Loucy (cell line): Measurements from ENCODE around the gene SCN5A.
A peak's percentile ranks its signal among the peaks of the same experiment; 100 is the strongest.

Experiments used
- H2AFZ ChIP-seq: fragments of 200-600 bp; sonication (generic); 2 replicates; pipeline ENCODE4 v1.6.0; 2016; ENCODE audit warnings: antibody characterized with exemption, mild to moderate bottlenecking, low read length, moderate library complexity
- H3F3A ChIP-seq: fragments of 200-600 bp; 2 replicates; pipeline ENCODE4 v1.6.0; 2016; ENCODE audit warnings: antibody characterized with exemption, low read depth, mild to moderate bottlenecking
- H3K27me3 ChIP-seq: fragments of 200-600 bp; sonication (generic); 2 replicates; pipeline ENCODE4 v1.6.1; 2014; ENCODE audit warnings: low read length, mild to moderate bottlenecking; ENCODE audit not compliant: insufficient read depth, poor library complexity, severe bottlenecking
- H3K36me3 ChIP-seq: fragments of 200-600 bp; sonication (generic); 2 replicates; pipeline ENCODE4 v1.6.1; 2016; ENCODE audit warnings: low read length; ENCODE audit not compliant: insufficient read depth
- H3K4me1 ChIP-seq: fragments of 200-600 bp; sonication (generic); 2 replicates; pipeline ENCODE4 v1.5.1; 2014; ENCODE audit warnings: low read length, mild to moderate bottlenecking; ENCODE audit not compliant: insufficient read depth, poor library complexity, severe bottlenecking
- H3K4me2 ChIP-seq: fragments of 200-600 bp; sonication (generic); 2 replicates; pipeline ENCODE4 v1.6.0; 2014; ENCODE audit warnings: antibody characterized with exemption, low read length, low read depth, mild to moderate bottlenecking; ENCODE audit not compliant: poor library complexity, severe bottlenecking
- H3K4me3 ChIP-seq: fragments of 200-600 bp; sonication (generic); 2 replicates; pipeline ENCODE4 v1.5.1; 2014; ENCODE audit warnings: low read length, mild to moderate bottlenecking, mixed read lengths; ENCODE audit not compliant: poor library complexity, severe bottlenecking
- H3K79me2 ChIP-seq: fragments of 200-600 bp; sonication (generic); 2 replicates; pipeline ENCODE4 v1.6.1; 2014; ENCODE audit warnings: low read length; ENCODE audit not compliant: insufficient read depth
- H3K9ac ChIP-seq: fragments of 200-600 bp; sonication (generic); 2 replicates; pipeline ENCODE4 v1.6.0; 2014; ENCODE audit warnings: mild to moderate bottlenecking, low read depth, low read length, moderate library complexity; ENCODE audit not compliant: poor library complexity, severe bottlenecking
- H3K9me2 ChIP-seq: fragments of 200-600 bp; sonication (generic); replicated peaks from 2 replicates; pipeline ENCODE4 v1.6.1; 2016; ENCODE audit warnings: low read depth, low read length, mixed read lengths
- H3K9me3 ChIP-seq: fragments of 200-600 bp; sonication (generic); 2 replicates; pipeline ENCODE4 v1.6.1; 2014; ENCODE audit warnings: mild to moderate bottlenecking, antibody characterized with exemption, low read length, low read depth; ENCODE audit not compliant: insufficient read depth
- H4K20me1 ChIP-seq: fragments of 200-600 bp; sonication (generic); 2 replicates; pipeline ENCODE4 v1.6.0; 2014; ENCODE audit warnings: antibody characterized with exemption, low read length, mild to moderate bottlenecking; ENCODE audit not compliant: insufficient read depth, poor library complexity, severe bottlenecking
- CTCF ChIP-seq: fragments of 200-600 bp; sonication (generic); conservative IDR thresholded peaks from 2 replicates; pipeline ENCODE4 v1.5.1; 2014; ENCODE audit warnings: mild to moderate bottlenecking, antibody characterized with exemption, low read length
- EZH2phosphoT487 ChIP-seq: fragments of 200-600 bp; IDR thresholded peaks from 2 replicates; pipeline ENCODE4 v1.6.1; 2018; ENCODE audit warnings: antibody characterized with exemption, mild to moderate bottlenecking, moderate library complexity, borderline replicate concordance

Gene SCN5A

GRCh38 chr3:38560996-38561717 is 88.3 kb downstream of the SCN5A start:
- Histone ChIP-seq H4K20me1 (no peaks in the 10 kb centered on the region), H3K9me3 (no peaks in the 10 kb centered on the region), H3K36me3 (no peaks in the 10 kb centered on the region), H3K4me1 (no peaks in the 10 kb centered on the region), H3K79me2 (no peaks in the 10 kb centered on the region), H3K9me2 (no peaks in the 10 kb centered on the region), H2AFZ (no peak overlapping the region), H3K9ac (no peak overlapping the region), H3F3A (no peaks in the 10 kb centered on the region), H3K27me3 (no peaks in the 10 kb centered on the region), H3K4me3 (no peak overlapping the region), H3K4me2 (no peak overlapping the region)
- no peak for TF ChIP-seq CTCF
- no peak for TF ChIP-seq EZH2phosphoT487

- H2AFZ ChIP-seq: no peak overlapping the region
- H3K4me3 ChIP-seq: no peak overlapping the region
- no peaks in the 10 kb centered on the region for H3K4me1 ChIP-seq
- TF ChIP-seq EZH2phosphoT487 (no peak), CTCF (no peak)
- H3K9me3 ChIP-seq: no peaks in the 10 kb centered on the region
- no peaks in the 10 kb centered on the region for H3K9me2 ChIP-seq
- H3K9ac ChIP-seq: no peak overlapping the region
- no peaks in the 10 kb centered on the region for H3K27me3 ChIP-seq
- H3K4me2 ChIP-seq: no peak overlapping the region
- no peaks in the 10 kb centered on the region for H3K36me3 ChIP-seq
- no peaks in the 10 kb centered on the region for H3K79me2 ChIP-seq
- H4K20me1 ChIP-seq: no peaks in the 10 kb centered on the region
- H3F3A ChIP-seq: no peaks in the 10 kb centered on the region
These were observed 89.2 kb downstream of the SCN5A start for GRCh38 chr3:38560284-38560683.

GRCh38 chr3:38558864-38559263 is 90.6 kb downstream of the SCN5A start:
- H4K20me1 ChIP-seq: no peaks in the 10 kb centered on the region
- H3K27me3 ChIP-seq: no peaks in the 10 kb centered on the region
- H3K4me3 ChIP-seq: no peak overlapping the region
- H3K4me1 ChIP-seq: no peaks in the 10 kb centered on the region
- H3K36me3 ChIP-seq: no peaks in the 10 kb centered on the region
- H3K9ac ChIP-seq: no peak overlapping the region
- no peak overlapping the region for H3K4me2 ChIP-seq
- H3F3A ChIP-seq: no peaks in the 10 kb centered on the region
- no peaks in the 10 kb centered on the region for H3K79me2 ChIP-seq
- no peak overlapping the region for H2AFZ ChIP-seq
- no peaks in the 10 kb centered on the region for H3K9me3 ChIP-seq
- peak; percentile 17 for TF ChIP-seq CTCF
- no peak for TF ChIP-seq EZH2phosphoT487
- no peaks in the 10 kb centered on the region for H3K9me2 ChIP-seq
